ENCODE measurements around the gene BRD2.

BRD2 gene

GRCh38 chr6:32970413-32971241, 2.2 kb downstream of the BRD2 start:
- DNase-seq: peak; percentile 93
- Histone ChIP-seq H3K4me1 (no peaks in the 10 kb centered on the region), H3K27me3 (no peaks in the 10 kb centered on the region), H3K9me3 (no peaks in the 10 kb centered on the region), H3K36me3 (peaks cover 50% of the 10 kb centered on the region), H3K4me3 (ENCODE audit: low read depth, low read length) (peak overlapping the region; percentile 88)
- no peak for TF ChIP-seq CTCF (IDR thresholded peaks at IDR 0.05; ENCODE audit: low read depth, low read length)

GRCh38 chr6:32971242-32971580, 2.8 kb downstream of the BRD2 start:
- DNase-seq: no peak
- Histone ChIP-seq H3K36me3 (peaks cover 56% of the 10 kb centered on the region), H3K9me3 (no peaks in the 10 kb centered on the region), H3K4me3 (ENCODE audit: low read depth, low read length) (peak overlapping the region; percentile 88), H3K27me3 (no peaks in the 10 kb centered on the region), H3K4me1 (no peaks in the 10 kb centered on the region)
- no peak for TF ChIP-seq CTCF (IDR thresholded peaks at IDR 0.05; ENCODE audit: low read depth, low read length)

- peak overlapping the region; percentile 88 for H3K4me3 ChIP-seq (ENCODE audit: low read depth, low read length)
- no peaks in the 10 kb centered on the region for H3K9me3 ChIP-seq
- H3K36me3 ChIP-seq: peaks cover 62% of the 10 kb centered on the region
- H3K4me1 ChIP-seq: no peaks in the 10 kb centered on the region
- H3K27me3 ChIP-seq: no peaks in the 10 kb centered on the region
- no peak for TF ChIP-seq CTCF (IDR thresholded peaks at IDR 0.05; ENCODE audit: low read depth, low read length)
- peak; percentile 99 for DNase-seq
These were observed 3.4 kb downstream of the BRD2 start for GRCh38 chr6:32971581-32972352.

- H3K27me3 ChIP-seq: no peaks in the 10 kb centered on the region
- H3K4me3 ChIP-seq (ENCODE audit: low read depth, low read length): peak overlapping the region; percentile 83
- H3K36me3 ChIP-seq: peaks cover 69% of the 10 kb centered on the region
- H3K4me1 ChIP-seq: no peaks in the 10 kb centered on the region
- no peak for TF ChIP-seq CTCF (IDR thresholded peaks at IDR 0.05; ENCODE audit: low read depth, low read length)
- H3K9me3 ChIP-seq: no peaks in the 10 kb centered on the region
- DNase-seq: peak; percentile 57
These were observed 4.2 kb downstream of the BRD2 start for GRCh38 chr6:32972353-32973143.

- H3K9me3 ChIP-seq: no peaks in the 10 kb centered on the region
- peak; percentile 56 for DNase-seq
- H3K4me1 ChIP-seq: no peaks in the 10 kb centered on the region
- H3K36me3 ChIP-seq: peaks cover 78% of the 10 kb centered on the region
- H3K27me3 ChIP-seq: no peaks in the 10 kb centered on the region
- H3K4me3 ChIP-seq (ENCODE audit: low read depth, low read length): peak overlapping the region; percentile 83
- no peak for TF ChIP-seq CTCF (IDR thresholded peaks at IDR 0.05; ENCODE audit: low read depth, low read length)
These were observed 5.0 kb downstream of the BRD2 start for GRCh38 chr6:32973144-32974015.

Measured in BE2C (cell line).